HepG2 (cell line): Measurements from ENCODE around the gene PGK2. TPM values are rescaled to one million over a fixed set of nuclear protein-coding genes. Genes with fewer than 3 reads are reported as not detected.

Experiments used
- DBP ChIP-seq: sonication (generic); formaldehyde crosslinking; IDR thresholded peaks from 2 replicates; pipeline ENCODE4 v1.4.0; 2020; ENCODE audit warnings: missing genetic modification reagents; ENCODE audit errors: not compliant biosample characterization
- DNMT1 ChIP-seq: sonication (generic); formaldehyde crosslinking; IDR thresholded peaks from 2 replicates; pipeline ENCODE4 v1.5.1; 2020; ENCODE audit warnings: mild to moderate bottlenecking, missing genetic modification reagents
- FOSL2 ChIP-seq: sonication (generic); formaldehyde crosslinking; IDR thresholded peaks from 2 replicates; pipeline ENCODE4 v1.4.0; 2020; ENCODE audit warnings: missing genetic modification reagents
- ISX ChIP-seq: sonication (generic); formaldehyde crosslinking; conservative IDR thresholded peaks from 2 replicates; pipeline ENCODE4 v1.5.0; 2020; ENCODE audit warnings: missing genetic modification reagents
- POGZ ChIP-seq: sonication (generic); formaldehyde crosslinking; IDR thresholded peaks from 2 replicates; pipeline ENCODE4 v1.4.0; 2020; ENCODE audit warnings: mild to moderate bottlenecking, missing genetic modification reagents
- PRDM15 ChIP-seq: sonication (generic); formaldehyde crosslinking; IDR thresholded peaks from 2 replicates; pipeline ENCODE4 v1.4.0; 2020; ENCODE audit warnings: missing genetic modification reagents
- PRMT3 ChIP-seq: sonication (generic); formaldehyde crosslinking; IDR thresholded peaks from 2 replicates; pipeline ENCODE4 v1.8.1; 2022; ENCODE audit warnings: low read depth, mild to moderate bottlenecking, moderate library complexity, missing genetic modification reagents, borderline replicate concordance
- REXO4 ChIP-seq: sonication (generic); formaldehyde crosslinking; IDR thresholded peaks from 2 replicates; pipeline ENCODE4 v1.8.0; 2022; ENCODE audit warnings: missing genetic modification reagents, mild to moderate bottlenecking, borderline replicate concordance
- SALL2 ChIP-seq: sonication (generic); formaldehyde crosslinking; IDR thresholded peaks from 2 replicates; pipeline ENCODE4 v1.8.1; 2023; ENCODE audit warnings: mild to moderate bottlenecking, missing genetic modification reagents, inconsistent platforms
- TFDP1 ChIP-seq: IDR thresholded peaks from 2 replicates; pipeline ENCODE4 v1.6.1; 2016; ENCODE audit warnings: missing compliant biosample characterization, missing genetic modification reagents, borderline replicate concordance
- ZMAT3 ChIP-seq: sonication (generic); formaldehyde crosslinking; conservative IDR thresholded peaks from 2 replicates; pipeline ENCODE4 v1.7.0; 2021; ENCODE audit warnings: missing genetic modification reagents
- ZNF142 ChIP-seq: sonication (generic); formaldehyde crosslinking; IDR thresholded peaks from 2 replicates; pipeline ENCODE4 v1.4.0; 2020; ENCODE audit warnings: missing genetic modification reagents
- ZNF225 ChIP-seq: sonication (generic); formaldehyde crosslinking; IDR thresholded peaks from 2 replicates; pipeline ENCODE4 v1.4.0; 2020; ENCODE audit warnings: mild to moderate bottlenecking, missing genetic modification reagents
- ZNF230 ChIP-seq: sonication (generic); formaldehyde crosslinking; IDR thresholded peaks from 2 replicates; pipeline ENCODE4 v1.4.0; 2020; ENCODE audit warnings: mild to moderate bottlenecking, missing genetic modification reagents
- ZNF263 ChIP-seq: sonication (generic); formaldehyde crosslinking; IDR thresholded peaks from 2 replicates; pipeline ENCODE4 v1.4.0; 2020; ENCODE audit warnings: missing genetic modification reagents
- ZNF431 ChIP-seq: sonication (generic); formaldehyde crosslinking; IDR thresholded peaks from 2 replicates; pipeline ENCODE4 v1.9.0; 2022; ENCODE audit warnings: missing genetic modification reagents, low read depth, mild to moderate bottlenecking, borderline replicate concordance
- ZNF562 ChIP-seq: sonication (generic); formaldehyde crosslinking; IDR thresholded peaks from 2 replicates; pipeline ENCODE4 v1.8.0; 2022; ENCODE audit warnings: missing genetic modification reagents, borderline replicate concordance
- ZNF615 ChIP-seq: sonication (generic); formaldehyde crosslinking; IDR thresholded peaks from 2 replicates; pipeline ENCODE4 v1.5.0; 2020; ENCODE audit warnings: mild to moderate bottlenecking, missing genetic modification reagents, borderline replicate concordance
- polyA plus RNA-seq, 8 experiments: library from polyadenylated mRNA; depleted of rRNA in 3 of 8; stranded (reverse) in 7 of 8; unstranded in 1 of 8; fragments of >200 nt; fragmentation: Illumina TruSeq in 4 of 8; extraction: Trizol in 4 of 8; gene quantifications; 2 replicates each; pipeline versions ENCODE4 v1.2.1 to v1.2.3, GENCODE V29; 2011 to 2016; ENCODE audit warnings: low read depth in 4 of 8, missing spikeins in 1 of 8, mixed read lengths in 1 of 8; ENCODE audit not compliant: insufficient read depth in 1 of 8
- total RNA-seq, 5 experiments: library from RNA; depleted of rRNA; stranded (reverse); fragments of >200 nt; fragmentation: Illumina TruSeq; extraction: Trizol; gene quantifications; 2 replicates each; pipeline ENCODE4 v1.2.3, GENCODE V29; 2016; ENCODE audit warnings: low read depth in 1 of 5

PGK2 gene
- total and polyA plus RNA-seq, 2 of the 13 experiments (the other 11 are each of a cell fraction or from before 2014, with no cell fraction given), result not detected

GRCh38 chr6:49766762-49767161 is 20.3 kb downstream of the PGK2 start (continued):
- TF ChIP-seq ZNF263 (CRISPR knock-in tag), result peak; percentile 82; the same call in 1 of the 2 replicates
- no peak for TF ChIP-seq ZNF225 (CRISPR knock-in tag)
- TF ChIP-seq DBP (CRISPR knock-in tag), result no peak
- TF ChIP-seq PRMT3, result no peak
- TF ChIP-seq FOSL2 (CRISPR knock-in tag), result no peak; the same call in none of the 2 replicates
- no peak for TF ChIP-seq ISX
- peak; percentile 88 for TF ChIP-seq POGZ (CRISPR knock-in tag)
- no peak for TF ChIP-seq ZNF230 (CRISPR knock-in tag)
- no peak for TF ChIP-seq SALL2 (CRISPR knock-in tag)
- TF ChIP-seq ZNF431, result no peak
- TF ChIP-seq PRDM15, result no peak
- TF ChIP-seq ZMAT3 (CRISPR knock-in tag), result no peak
- TF ChIP-seq DNMT1 (CRISPR knock-in tag), result no peak
- TF ChIP-seq REXO4, result no peak
- TF ChIP-seq TFDP1 (CRISPR knock-in tag), result 0 out of 2 replicates have a peak, but pooled peaks have one; percentile 34
- TF ChIP-seq ZNF142 (CRISPR knock-in tag), result no peak
- TF ChIP-seq ZNF562 (CRISPR knock-in tag), result no peak
- TF ChIP-seq ZNF615 (CRISPR knock-in tag), result no peak
